Loucy (cell line): ENCODE data around the gene NBPF12.
"Not testable (repeated sequence)": the region's sequence is repeated elsewhere in the genome, so short reads cannot be mapped to it uniquely, and the experiment has no call there.

Source experiments
- EZH2phosphoT487 ChIP-seq: fragments of 200-600 bp; IDR thresholded peaks from 2 replicates; pipeline ENCODE4 v1.6.1; 2018; ENCODE audit warnings: antibody characterized with exemption, mild to moderate bottlenecking, moderate library complexity, borderline replicate concordance
- TF ChIP-seq, protein P1 (sequence below): fragments of 200-600 bp; sonication (generic); conservative IDR thresholded peaks from 2 replicates; pipeline ENCODE4 v1.5.1; 2014; ENCODE audit warnings: mild to moderate bottlenecking, antibody characterized with exemption, low read length

DNA sequence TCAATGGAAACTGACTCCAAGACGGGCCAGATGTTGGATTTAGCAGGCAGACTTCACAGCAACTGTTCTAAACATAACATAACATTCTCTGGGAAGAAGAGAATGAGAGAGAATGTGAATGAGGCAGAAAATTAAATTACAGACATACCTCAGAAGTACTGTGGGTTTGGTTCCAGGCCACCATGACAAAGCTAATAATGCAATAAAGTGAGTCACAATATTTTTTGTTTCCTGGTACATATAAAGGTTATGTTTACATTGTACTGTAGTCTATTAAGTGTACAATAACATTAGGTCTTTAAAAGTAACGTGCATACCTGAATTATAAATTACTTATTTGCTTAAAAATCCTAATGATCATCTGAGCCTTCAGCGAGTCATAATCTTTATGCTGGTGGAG lies 45.8 kb upstream of the NBPF12 start:
- TF ChIP-seq, protein P1, sequence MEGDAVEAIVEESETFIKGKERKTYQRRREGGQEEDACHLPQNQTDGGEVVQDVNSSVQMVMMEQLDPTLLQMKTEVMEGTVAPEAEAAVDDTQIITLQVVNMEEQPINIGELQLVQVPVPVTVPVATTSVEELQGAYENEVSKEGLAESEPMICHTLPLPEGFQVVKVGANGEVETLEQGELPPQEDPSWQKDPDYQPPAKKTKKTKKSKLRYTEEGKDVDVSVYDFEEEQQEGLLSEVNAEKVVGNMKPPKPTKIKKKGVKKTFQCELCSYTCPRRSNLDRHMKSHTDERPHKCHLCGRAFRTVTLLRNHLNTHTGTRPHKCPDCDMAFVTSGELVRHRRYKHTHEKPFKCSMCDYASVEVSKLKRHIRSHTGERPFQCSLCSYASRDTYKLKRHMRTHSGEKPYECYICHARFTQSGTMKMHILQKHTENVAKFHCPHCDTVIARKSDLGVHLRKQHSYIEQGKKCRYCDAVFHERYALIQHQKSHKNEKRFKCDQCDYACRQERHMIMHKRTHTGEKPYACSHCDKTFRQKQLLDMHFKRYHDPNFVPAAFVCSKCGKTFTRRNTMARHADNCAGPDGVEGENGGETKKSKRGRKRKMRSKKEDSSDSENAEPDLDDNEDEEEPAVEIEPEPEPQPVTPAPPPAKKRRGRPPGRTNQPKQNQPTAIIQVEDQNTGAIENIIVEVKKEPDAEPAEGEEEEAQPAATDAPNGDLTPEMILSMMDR: not testable (repeated sequence)
- not testable (repeated sequence) for TF ChIP-seq EZH2phosphoT487
